GM18517 (cell line): ENCODE measurements around the gene NDOR1.

Experiments
- ATAC-seq: cut with Tn5 transposase; IDR thresholded peaks from one replicate; pipeline ENCODE4 v1.9.1; 2021; ENCODE audit warnings: mild to moderate bottlenecking, moderate library complexity; ENCODE audit not compliant: unreplicated experiment

The NDOR1 gene

DNA sequence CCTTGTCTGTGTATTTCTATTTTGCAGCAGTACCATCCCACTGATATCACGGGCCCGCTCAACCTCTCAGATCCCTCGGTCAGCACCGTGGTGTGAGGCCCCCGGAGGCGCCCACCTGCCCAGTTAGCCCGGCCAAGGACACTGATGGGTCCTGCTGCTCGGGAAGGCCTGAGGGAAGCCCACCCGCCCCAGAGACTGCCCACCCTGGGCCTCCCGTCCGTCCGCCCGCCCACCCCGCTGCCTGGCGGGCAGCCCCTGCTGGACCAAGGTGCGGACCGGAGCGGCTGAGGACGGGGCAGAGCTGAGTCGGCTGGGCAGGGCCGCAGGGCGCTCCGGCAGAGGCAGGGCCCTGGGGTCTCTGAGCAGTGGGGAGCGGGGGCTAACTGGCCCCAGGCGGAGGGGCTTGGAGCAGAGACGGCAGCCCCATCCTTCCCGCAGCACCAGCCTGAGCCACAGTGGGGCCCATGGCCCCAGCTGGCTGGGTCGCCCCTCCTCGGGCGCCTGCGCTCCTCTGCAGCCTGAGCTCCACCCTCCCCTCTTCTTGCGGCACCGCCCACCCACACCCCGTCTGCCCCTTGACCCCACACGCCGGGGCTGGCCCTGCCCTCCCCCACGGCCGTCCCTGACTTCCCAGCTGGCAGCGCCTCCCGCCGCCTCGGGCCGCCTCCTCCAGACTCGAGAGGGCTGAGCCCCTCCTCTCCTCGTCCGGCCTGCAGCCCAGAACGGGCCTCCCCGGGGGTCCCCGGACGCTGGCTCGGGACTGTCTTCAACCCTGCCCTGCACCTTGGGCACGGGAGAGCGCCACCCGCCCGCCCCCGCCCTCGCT lies 37.5 kb upstream of the NDOR1 start:
- no peak for ATAC-seq

DNA sequence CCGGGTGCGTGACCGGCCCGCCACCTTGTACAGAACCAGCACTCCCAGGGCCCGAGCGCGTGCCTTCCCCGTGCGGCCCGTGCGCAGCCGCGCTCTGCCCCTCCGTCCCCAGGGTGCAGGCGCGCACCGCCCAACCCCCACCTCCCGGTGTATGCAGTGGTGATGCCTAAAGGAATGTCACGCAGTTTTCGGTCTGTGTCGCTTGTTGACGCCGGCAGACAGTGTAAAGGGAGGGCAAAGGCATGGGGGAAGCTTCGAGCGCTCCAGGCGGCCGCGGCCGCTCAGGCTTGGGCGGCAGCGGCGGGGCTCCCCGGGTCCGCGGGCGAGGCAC lies 37.0 kb upstream of the NDOR1 start:
- ATAC-seq: no peak

DNA sequence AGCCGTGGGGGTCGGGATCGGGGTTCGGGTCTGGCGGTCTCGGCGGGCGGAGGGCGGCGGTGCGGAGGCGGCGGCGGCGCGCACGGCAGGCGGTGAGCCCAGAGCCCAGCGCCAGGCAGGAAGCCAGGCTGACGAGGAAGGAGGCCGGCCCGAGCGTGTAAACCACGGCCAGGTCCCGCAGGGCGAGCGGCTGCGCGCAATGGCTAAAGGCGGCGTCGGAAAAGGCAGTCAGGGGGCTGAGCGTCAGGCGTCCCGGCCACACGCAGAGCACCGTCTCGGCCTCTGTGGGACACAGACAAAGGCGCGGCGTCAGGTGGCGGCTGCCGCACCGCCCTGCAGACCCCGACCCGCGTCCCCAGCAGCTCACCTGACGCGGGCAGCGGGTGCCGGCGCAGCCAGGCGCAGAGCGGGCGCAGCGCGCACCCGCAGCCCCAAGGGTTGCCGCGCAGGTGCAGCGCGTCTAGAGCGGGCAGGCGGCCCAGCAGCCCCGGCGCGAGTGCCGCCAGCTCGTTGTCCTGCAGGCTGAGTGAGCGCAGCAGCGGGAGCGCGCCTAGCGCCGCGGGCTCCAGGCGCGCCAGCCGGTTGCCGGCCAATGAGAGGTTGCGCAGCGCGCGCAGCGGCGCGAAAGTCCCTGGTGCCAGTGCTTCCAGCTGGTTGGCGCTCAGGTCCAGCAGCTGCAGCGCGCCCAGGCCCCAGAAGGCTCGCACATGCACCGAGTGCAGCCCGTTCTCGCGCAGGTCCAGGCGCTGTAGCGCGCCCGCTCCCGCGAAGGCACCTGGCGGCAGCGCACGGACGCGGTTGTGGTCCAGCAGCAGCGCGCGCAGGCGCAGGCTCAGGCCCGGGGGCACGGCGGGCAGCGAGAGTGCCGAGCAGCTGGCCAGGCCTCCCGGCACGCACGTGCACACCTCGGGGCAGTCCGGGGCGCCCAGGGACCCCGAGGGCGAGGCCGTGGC lies 36.3 kb upstream of the NDOR1 start:
- no peak for ATAC-seq

DNA sequence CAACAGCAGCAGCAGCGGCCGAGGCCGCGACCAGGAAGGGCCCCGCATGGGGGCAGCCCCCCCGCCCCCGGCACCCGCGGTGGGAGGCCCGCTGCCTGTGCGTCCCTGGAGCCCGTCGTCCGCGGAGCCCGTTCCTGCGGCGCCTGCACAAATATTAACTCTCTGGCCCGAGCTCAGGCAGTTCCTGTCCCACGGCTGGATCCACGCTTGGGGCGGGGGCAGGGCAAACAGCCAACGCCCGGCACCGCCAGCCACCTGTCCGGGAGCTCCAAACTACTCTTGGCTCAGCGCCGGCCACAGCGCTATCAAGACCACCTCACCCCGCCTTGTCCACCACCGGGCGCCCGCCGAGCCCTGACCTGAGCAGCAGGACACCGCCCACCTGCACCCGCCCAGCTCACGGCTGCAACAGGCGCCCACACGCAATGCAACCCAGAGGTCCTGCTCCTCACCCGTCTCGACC lies 35.6 kb upstream of the NDOR1 start, which contains the start of gene LRRC26:
Gene LRRC26, minus strand, starts transcription at position 156 of the 463 bp plus-strand sequence. Its CDS starts 108 bp downstream, at position 48.
- no peak for ATAC-seq

DNA sequence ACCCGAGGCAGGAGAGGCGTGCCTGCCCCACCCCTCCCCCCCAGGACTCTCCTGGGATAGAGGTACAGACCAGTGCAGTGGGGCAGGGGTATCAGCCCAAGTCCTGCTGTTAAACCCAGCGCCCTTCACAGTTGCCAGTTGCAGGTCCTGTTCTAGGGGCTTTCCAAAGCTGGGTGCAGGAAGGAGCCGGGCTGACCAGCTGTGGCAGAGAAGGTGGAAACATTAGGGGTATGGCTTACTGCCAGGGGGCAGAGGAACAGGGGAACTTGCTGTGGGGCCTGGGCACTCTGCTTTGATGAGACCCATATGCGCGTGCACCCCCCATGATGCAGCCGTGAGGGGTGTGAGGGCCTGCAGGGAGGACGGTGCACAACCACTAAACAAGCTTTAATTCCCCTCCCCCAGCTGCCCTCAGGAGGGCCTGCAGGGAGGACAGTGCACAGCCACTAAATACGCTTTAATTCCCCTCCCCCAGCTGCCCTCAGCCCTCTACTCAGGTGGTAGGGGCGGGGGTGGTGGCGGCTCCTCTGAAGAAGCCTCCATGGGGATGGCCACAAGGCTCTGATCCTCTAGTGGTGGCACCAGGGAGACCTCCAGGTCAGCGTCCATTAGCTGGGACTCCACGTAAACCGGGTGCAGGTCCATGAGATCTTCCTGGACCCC lies 34.9 kb upstream of the NDOR1 start:
- ATAC-seq: no peak

DNA sequence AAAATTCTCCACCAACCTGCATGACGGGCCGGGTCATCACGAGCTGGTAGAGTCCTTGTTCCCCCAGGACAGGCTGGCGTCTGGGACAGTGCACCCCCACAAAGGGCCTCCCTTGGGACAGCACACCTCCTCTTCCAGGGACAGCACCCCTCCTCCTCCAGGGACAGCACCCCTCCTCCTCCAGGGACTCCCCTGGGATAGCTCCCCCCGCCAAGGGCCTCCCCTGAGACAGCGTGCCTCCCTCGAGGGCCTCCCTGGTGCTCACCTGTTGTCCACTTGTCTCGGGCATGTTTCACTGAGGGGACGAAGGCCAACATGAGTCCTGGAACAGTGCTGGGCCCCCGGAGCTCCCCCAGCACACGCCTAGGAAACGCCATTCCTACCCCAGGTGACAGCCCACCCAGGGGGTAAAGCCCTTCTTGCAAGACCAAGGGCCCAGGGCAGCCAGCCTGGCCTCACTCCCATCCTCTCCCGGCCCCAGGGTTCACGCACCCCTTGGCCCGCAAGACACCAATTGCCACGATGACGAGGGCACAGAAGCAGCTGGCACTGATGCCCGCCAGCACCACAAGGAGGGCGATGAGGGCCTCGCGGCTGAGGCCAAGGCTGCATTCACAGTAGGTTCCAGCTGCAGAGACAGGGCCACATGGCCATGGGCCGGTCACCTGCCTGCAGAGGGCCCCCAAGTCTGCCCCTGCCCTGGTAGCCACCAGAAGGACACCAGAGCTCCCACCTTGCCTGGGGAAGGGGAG lies 34.2 kb upstream of the NDOR1 start:
- ATAC-seq: no peak

DNA sequence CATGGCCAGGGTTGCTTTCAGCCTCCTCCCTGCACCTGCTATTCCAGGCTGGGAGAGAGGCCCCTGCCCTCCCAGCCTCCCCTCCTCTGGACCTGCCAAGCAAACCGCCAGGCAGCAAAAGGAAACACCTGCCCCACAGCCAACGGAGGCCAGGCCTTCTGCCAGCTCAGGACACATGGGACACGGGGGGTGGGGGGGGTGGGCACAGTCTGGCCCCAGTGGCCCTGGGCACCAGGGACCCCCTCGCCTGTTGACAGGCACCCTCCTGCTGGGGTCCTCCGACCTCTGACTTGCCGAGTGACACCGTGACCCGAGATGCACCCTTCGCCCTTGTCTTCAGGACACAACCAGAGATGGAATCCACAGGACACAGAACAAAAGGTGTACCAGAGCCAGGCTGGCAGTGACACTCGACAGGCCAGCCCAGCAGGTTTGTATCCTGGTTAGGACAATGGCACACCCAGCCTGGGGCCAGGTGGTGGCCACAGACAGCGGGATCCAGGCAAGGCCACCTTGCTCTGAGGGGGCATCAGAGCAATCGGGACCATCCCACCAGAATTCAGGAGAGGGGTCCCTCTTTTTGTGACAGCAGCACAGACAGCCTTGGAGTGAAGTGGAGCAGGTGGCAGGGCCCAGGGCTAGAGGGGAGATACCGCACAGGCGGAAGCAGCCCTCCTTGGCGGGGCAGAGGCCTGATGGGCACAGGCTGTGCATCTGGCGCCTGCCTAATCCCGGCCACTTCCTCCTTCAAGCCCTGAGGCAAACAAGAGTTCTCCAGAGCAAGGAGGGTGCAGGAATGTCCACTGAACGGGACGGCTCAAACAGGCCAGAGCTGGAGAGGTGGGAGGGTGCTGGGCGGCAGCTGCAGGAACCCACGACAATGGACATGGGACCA lies 32.4 kb upstream of the NDOR1 start:
- no peak for ATAC-seq

DNA sequence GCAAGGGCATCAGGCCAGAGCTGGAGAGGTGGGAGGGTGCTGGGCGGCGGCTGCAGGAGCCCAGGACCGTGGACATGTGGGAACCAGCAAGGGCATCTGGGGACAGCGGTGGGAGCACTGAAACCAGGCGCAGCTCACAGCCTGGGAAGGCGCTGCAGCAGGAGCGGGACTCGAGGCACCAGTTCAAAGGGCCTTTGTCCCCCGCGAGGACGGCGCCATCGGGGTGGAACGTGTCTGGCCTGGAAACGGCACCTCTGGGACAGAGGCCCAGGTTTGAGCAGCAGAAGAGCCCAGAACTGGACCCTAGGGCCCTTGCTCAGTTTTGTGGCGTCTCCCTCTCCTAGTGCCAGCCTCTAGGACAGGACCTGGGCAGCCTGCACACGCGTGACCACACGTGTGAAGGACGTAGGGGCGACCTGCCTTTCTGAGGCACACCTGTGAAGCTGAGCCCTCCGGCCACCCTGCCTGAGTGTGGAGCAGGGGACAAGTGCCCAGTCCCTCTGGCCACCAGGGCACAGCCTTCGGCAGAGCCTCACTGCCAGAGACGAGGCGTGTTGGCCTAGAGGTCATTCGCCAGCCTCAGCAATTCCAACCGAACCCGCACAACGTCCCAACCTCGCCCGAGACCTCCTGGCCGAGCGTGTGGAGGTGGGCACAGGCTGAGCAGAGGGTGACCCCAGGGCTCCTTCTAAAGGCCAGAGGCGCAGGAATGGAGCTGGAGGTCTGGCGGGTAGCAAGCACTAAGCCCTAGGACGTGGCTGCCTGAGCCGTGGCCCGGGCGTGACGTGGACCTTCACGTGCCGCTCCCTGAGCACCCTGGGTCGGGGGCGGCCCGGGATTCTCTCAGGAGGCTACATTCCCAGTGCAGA lies 31.5 kb upstream of the NDOR1 start:
- ATAC-seq: no peak

DNA sequence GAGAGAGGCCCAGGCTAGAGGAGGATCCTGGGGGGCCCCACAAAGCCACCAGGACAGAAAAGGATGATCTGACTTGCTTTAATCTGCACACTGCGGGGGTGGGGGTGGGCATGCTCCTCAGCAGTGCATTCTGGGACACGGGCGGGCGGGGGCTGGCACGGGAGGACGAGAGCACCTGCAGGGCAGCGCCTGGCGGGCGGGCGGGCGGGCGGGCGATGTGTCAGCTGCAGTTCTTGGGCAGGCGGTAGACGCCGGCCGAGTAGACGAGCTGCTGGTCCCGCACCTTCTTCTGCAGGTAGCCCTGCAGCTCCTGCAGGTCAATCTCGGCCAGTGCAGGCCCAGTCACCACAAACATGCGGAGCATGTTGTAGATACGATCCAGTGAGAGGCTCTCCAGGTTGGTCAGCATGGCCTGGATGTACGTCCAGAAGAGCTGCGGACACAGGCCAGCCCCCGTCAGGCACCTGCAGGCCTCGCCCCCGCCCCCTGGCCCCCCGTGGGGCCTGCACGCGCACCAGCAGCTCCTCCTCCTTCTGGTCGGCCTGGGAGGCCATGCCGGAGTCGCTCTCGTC lies 30.7 kb upstream of the NDOR1 start:
- ATAC-seq: no peak

DNA sequence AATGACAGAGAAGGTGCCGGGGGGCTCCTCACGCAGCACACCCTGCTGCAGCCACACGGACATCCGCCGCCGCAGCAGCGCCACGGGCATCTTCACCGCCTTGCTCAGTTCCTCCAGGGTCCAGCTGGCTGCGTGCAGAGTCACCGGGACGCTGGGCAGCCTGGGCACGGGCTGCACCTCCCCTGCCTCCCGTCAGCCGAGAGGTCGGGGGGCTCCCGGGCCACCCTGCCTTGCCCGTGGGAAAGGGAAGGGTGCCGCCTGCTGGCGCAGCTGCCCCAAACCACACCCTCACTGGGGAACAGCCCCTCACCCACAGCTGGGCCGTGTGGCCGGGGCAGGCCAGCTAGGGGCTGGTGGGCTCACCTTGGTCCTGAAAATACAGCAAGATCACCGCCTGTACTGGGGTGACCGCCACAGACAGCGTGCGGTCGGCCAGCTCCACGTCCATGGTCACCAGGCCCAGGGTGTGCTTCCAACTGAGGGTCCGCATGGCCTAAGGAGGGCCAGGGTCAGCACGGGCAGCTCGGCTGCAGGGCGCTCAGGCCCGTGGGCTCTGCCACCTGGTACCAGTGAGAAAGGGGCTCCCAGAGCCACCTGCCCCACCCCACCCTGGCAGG lies 30.0 kb upstream of the NDOR1 start:
- ATAC-seq: no peak

DNA sequence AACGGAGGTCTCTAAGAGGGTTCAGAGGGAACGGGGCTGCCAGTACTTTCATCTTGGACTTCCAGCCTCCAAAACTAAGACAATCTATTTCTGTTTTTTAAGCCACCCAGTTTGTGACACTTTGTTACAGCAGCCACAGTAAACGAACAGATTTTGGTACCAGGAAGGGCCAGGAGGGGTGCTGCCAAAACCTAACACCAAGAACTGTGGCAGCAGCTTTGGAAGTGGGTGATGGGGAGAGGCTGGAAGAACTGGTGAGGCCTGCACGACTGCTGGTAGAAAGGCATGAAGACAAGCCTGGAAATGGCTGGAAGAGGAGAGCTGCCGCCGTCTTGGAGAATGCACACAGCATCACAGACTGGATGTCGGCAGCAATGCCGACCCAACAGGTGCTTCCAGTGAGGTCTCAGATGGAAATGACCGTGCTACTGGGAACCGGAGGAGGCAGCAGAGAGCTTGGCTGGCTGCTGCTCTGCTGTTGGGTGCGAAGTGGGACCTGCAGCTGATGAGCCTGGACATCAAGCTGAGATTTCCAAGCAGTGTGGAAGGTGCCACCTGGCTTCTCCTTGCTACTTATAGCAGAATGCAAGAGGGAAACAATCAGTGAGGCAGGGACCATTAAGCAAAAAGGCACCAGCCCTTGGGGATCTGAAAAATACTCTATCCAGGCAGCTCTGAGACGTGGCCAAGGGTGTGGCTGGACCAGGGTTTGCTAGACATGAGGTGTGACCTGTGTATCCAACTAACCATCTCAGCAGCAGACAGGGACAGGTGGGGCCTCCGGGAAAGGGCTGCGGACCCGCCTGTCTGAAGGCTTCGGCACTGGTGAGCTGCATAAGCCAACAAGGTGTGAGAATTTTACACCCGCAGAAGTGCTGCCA lies 29.0 kb upstream of the NDOR1 start:
- no peak for ATAC-seq

DNA sequence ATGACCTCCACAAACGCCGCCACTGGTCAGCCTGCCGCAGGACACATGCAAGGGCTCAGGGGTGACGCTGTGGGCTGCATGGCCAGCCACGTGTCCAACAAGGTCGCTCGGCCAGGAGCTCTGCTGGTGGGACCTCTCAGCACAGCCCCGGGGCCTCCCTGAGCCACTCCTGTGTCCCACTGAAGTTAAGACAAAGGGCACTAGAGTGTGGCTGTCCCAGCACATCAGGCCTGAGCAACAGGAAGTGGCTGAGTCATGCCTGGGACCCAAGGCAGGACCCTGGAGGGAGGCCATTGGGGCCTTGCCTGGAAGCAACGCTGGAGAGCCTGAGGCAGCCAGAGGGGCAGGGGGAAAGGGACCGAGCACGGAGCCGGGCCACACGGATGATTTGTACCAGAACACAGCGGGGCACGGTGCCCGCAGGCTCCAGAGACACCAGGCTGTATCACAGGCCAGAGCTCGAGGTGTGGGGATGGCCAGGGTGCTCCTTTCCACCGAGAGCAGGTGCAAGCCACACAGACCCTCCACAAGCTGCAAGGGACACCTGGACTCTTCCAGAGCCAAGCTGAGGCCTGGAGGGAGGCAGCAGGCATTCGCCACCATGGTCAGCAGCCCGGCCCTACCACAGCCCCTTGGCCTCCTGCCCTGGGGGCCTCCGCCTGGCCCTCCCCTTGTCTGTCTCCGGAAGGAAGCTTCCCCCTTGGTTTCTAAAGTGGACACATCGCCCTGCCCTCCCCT lies 27.1 kb upstream of the NDOR1 start:
- no peak for ATAC-seq

DNA sequence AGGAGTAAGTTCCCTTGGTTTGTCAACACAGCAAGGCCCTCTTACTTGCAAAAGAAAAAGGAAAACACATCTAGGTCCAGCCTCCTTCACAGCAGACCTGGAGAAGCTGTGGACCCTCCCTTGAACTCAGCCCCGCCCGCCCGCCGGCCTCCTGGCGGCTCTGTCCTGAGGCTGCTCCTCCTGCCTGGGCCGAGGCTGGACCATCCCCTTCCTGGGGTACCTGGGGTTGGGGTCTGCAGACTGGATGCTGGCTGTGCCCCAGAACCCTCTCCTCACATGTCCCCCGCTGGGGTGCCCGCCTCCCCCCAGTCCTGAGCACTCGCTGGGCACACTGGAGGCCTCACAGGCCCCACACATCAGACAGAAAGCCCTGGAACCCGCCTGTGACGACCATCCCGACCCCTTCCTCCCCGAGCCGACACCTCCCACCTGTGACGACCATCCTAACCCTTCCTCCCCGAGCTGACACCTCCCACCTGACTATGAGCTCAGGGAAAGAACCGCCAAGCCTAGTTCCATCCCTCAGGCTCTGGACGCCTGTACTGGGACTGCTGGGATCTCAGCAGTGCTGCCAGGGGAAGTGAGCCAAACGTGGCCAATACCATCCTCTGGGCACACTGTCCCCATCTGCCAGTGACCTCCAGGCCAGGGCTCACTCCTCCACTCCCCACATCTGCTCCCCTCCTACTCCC lies 26.4 kb upstream of the NDOR1 start:
- ATAC-seq: no peak

DNA sequence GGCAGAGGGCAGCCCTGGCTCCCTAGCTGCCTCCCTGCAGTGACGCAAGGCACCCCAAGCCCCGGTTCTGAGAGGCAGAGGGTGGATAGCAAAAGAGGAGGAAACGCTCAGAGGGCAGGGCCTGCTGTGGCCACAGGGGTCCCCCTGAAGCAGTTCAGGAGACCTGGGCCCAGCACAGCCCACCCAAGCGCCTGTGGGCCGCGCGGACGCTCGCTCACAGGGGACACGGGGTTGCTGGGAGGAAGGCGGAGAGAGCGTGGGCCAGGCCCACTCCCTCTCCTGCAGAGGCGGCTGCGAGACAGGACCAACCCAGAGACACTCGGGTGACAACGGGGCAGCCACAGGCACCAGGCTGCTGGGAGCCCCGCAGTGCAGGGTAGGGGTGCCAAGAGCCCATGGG lies 25.7 kb upstream of the NDOR1 start:
- ATAC-seq: no peak

DNA sequence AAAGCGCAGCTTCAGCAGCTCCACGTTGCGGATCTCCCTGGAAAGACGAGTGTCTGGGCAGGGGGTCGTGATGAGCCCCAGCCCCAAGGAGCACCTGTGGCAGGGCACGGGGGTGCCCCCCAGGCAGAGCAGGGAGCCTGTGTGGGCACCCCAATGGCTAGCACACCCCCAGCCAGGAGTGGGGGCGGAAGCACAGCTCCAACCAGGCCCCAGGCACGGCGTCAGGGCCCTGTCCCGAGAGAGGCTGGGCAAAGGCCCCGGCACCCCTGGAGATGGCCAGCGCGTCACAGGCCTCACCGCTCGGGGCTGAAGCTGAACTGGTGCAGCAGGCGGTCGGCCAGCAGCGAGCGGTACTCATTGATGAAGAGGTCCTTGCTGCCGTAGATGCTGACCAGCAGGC lies 25.0 kb upstream of the NDOR1 start:
- no peak for ATAC-seq

DNA sequence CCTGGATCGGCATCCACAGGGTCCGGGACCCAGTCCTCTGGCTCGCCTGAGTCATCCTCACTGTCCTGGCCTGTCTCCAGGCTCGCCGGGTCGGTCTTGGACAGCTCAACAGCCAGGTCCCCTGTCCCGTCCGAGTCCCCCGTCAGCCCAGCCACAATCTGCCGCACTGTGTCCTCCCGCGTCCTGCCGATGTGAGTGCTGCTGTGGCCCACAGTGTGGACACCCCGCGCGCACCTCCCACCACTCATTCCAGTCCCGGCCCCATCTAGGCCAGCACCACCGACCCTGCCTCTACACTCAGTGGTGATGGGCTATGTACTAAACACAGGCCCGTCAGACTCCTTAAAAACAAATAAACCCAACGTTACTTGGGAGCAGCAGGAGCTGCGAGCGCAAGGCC lies 23.8 kb upstream of the NDOR1 start:
- ATAC-seq: no peak
